IMR-90 (cell line): ENCODE measurements around the gene ZCCHC17. TPM values are rescaled to one million over a fixed set of nuclear protein-coding genes. Genes with fewer than 3 reads are reported as not detected.

Experiments
- ATAC-seq: fragments of 200-7000 bp; cut with Tn5 transposase; 2 replicates; pipeline ENCODE4 v1.9.1; 2020; ENCODE audit warnings: low read depth, mild to moderate bottlenecking, moderate library complexity
- BruUV-seq: library from RNA; stranded (reverse); fragments of 400-500 nt; replicated peaks from 2 replicates; lab custom pipeline; 2021; lab: Mats Ljungman, UMichigan
- CTCF ChIA-PET: fragments of 300-600 bp; formaldehyde crosslinking; extraction: SDS; loops from one replicate; lab custom pipeline; 2021; ENCODE audit warnings: antibody characterized with exemption; lab: Yijun Ruan, JAX
- POLR2A ChIA-PET: fragments of 300-600 bp; sonication (Branson Sonifier 250); formaldehyde crosslinking; loops from one replicate; lab custom pipeline; 2022; ENCODE audit warnings: antibody characterized with exemption; ENCODE audit not compliant: unreplicated experiment; lab: Charles Lee
- DNase-seq: peaks from one replicate; pipeline ENCODE4 v3.0.0; 2013
- H2AFZ ChIP-seq: replicated peaks from 2 replicates; pipeline ENCODE3; 2013; ENCODE audit warnings: low read length, mild to moderate bottlenecking; ENCODE audit not compliant: poor library complexity
- H2AK5ac ChIP-seq: 2 replicates; pipeline ENCODE4 v1.6.1; 2013; ENCODE audit warnings: low read depth, low read length, inconsistent platforms
- H2AK9ac ChIP-seq: replicated peaks from 2 replicates; pipeline ENCODE3; 2013; ENCODE audit warnings: mild to moderate bottlenecking, low read depth, low read length, moderate library complexity; ENCODE audit not compliant: poor library complexity
- H2BK120ac ChIP-seq: 2 replicates; pipeline ENCODE4 v1.6.1; 2013; ENCODE audit warnings: low read depth, low read length, inconsistent platforms
- H2BK15ac ChIP-seq: 3 replicates; pipeline ENCODE4 v1.6.1; 2013; ENCODE audit warnings: low read depth, low read length, inconsistent platforms
- H2BK20ac ChIP-seq: 2 replicates; pipeline ENCODE4 v1.6.1; 2013; ENCODE audit warnings: low read depth, mild to moderate bottlenecking, inconsistent platforms, low read length, moderate library complexity
- H2BK5ac ChIP-seq: 2 replicates; pipeline ENCODE4 v1.6.1; 2013; ENCODE audit warnings: mild to moderate bottlenecking, low read depth, low read length, inconsistent platforms; ENCODE audit not compliant: poor library complexity, severe bottlenecking
- H3K14ac ChIP-seq: replicated peaks from 2 replicates; pipeline ENCODE4 v1.6.1; 2013; ENCODE audit warnings: low read depth, low read length, inconsistent platforms
- H3K18ac ChIP-seq: 2 replicates; pipeline ENCODE4 v1.6.1; 2013; ENCODE audit warnings: low read depth, low read length, control low read depth
- H3K23ac ChIP-seq: 2 replicates; pipeline ENCODE4 v1.6.1; 2013; ENCODE audit warnings: low read depth, low read length, inconsistent platforms
- H3K27ac ChIP-seq: 2 replicates; pipeline ENCODE4 v1.5.1; 2013; ENCODE audit warnings: mild to moderate bottlenecking, control low read depth, low read length; ENCODE audit not compliant: insufficient read depth
- H3K27me3 ChIP-seq: 2 replicates; pipeline ENCODE4 v1.6.1; 2013; ENCODE audit warnings: low read length; ENCODE audit not compliant: control insufficient read depth, insufficient read depth
- H3K36me3 ChIP-seq: 2 replicates; pipeline ENCODE4 v1.6.1; 2013; ENCODE audit warnings: low read length, mixed read lengths; ENCODE audit not compliant: control insufficient read depth, insufficient read depth
- H3K4ac ChIP-seq: 2 replicates; pipeline ENCODE4 v1.6.1; 2013; ENCODE audit warnings: low read depth, low read length, inconsistent platforms
- H3K4me1 ChIP-seq: 2 replicates; pipeline ENCODE4 v1.6.1; 2013; ENCODE audit warnings: low read length, mixed read lengths; ENCODE audit not compliant: control insufficient read depth, insufficient read depth
- H3K4me2 ChIP-seq: 2 replicates; pipeline ENCODE4 v1.6.1; 2013; ENCODE audit warnings: low read depth, mild to moderate bottlenecking, control low read depth, low read length, moderate library complexity
- H3K4me3 ChIP-seq: 2 replicates; pipeline ENCODE4 v1.5.1; 2013; ENCODE audit warnings: low read depth, mild to moderate bottlenecking, control low read depth, low read length, moderate library complexity; ENCODE audit not compliant: insufficient read depth
- H3K56ac ChIP-seq: 2 replicates; pipeline ENCODE4 v1.6.1; 2013; ENCODE audit warnings: low read length, inconsistent platforms; ENCODE audit not compliant: insufficient read depth; ENCODE audit errors: extremely low read depth
- H3K79me1 ChIP-seq, 2 experiments: 2 replicates each; pipeline ENCODE4 v1.6.1; 2013; ENCODE audit warnings: low read length in 2 of 2, inconsistent platforms in 1 of 2, low read depth in 1 of 2
- H3K9ac ChIP-seq: 2 replicates; pipeline ENCODE4 v1.6.1; 2013; ENCODE audit warnings: low read depth, low read length, control low read depth
- H3K9me1 ChIP-seq: 2 replicates; pipeline ENCODE4 v1.6.1; 2013; ENCODE audit warnings: low read length, inconsistent platforms; ENCODE audit not compliant: insufficient read depth
- H3K9me3 ChIP-seq: 2 replicates; pipeline ENCODE4 v1.6.1; 2013; ENCODE audit warnings: low read length; ENCODE audit not compliant: control insufficient read depth, insufficient read depth
- H4K20me1 ChIP-seq: 2 replicates; pipeline ENCODE4 v1.6.1; 2013; ENCODE audit warnings: low read length, inconsistent platforms; ENCODE audit not compliant: insufficient read depth
- H4K5ac ChIP-seq: 2 replicates; pipeline ENCODE4 v1.6.1; 2013; ENCODE audit warnings: mild to moderate bottlenecking, low read depth, low read length, control low read depth
- H4K8ac ChIP-seq, 2 experiments: 2 replicates each; pipeline ENCODE4 v1.6.1; 2013; ENCODE audit warnings: low read depth in 2 of 2, low read length in 2 of 2, control low read depth in 1 of 2, inconsistent platforms in 1 of 2
- H4K91ac ChIP-seq: 2 replicates; pipeline ENCODE4 v1.6.1; 2013; ENCODE audit warnings: low read depth, low read length, inconsistent platforms; ENCODE audit not compliant: insufficient read depth
- BHLHE40 ChIP-seq: fragments of 150-350 bp; IDR thresholded peaks from 2 replicates; pipeline ENCODE4 v1.6.1; 2016; ENCODE audit warnings: mild to moderate bottlenecking, low read depth, low read length
- CEBPB ChIP-seq: IDR thresholded peaks from 2 replicates; pipeline ENCODE4 v1.6.1; 2012; ENCODE audit warnings: low read depth, low read length, improper control_type of control experiment
- CHD1 ChIP-seq: IDR thresholded peaks from 2 replicates; pipeline ENCODE4 v1.6.1; 2012; ENCODE audit warnings: low read depth, low read length, improper control_type of control experiment
- RAD21 ChIP-seq: IDR thresholded peaks from 2 replicates; pipeline ENCODE4 v1.6.1; 2012; ENCODE audit warnings: low read length, improper control_type of control experiment
- USF2 ChIP-seq: fragments of 150-350 bp; IDR thresholded peaks from 2 replicates; pipeline ENCODE4 v1.6.1; 2017; ENCODE audit warnings: mild to moderate bottlenecking, antibody characterized with exemption, low read length, low read depth
- WGBS, 2 experiments: methylation state at CpG; one replicate each; pipeline versions ENCODE4 v1.1.5 to v1.1.7; 2013; ENCODE audit warnings: missing lambda C conversion rate in 2 of 2; ENCODE audit not compliant: insufficient read length in 1 of 2; ENCODE audit errors: extremely low coverage in 2 of 2; 5-methylcytosine and 5-hydroxymethylcytosine counted together
- dilution Hi-C: fragments of 300-500 bp; cut with HindIII; formaldehyde crosslinking; loops from one replicate; pipeline ENCODE4 v1.14.3; 2018; ENCODE audit warnings: low sequenced_read_pairs; ENCODE audit not compliant: unreplicated experiment
- in situ Hi-C: fragments of 300-500 bp; cut with MboI; formaldehyde crosslinking; loops from 3 replicates; pipeline ENCODE4 v1.14.3; 2019; ENCODE audit warnings: low sequenced_read_pairs, inconsistent platforms, mixed read lengths
- intact Hi-C: fragments of 100-400 bp; cut with micrococcal nuclease; formaldehyde crosslinking; loops from 2 replicates; pipeline ENCODE4 v1.10.0; 2022
- polyA plus RNA-seq, 3 experiments: library from polyadenylated mRNA; depleted of rRNA; stranded (reverse); fragments of >200 nt; gene quantifications; 2 replicates each; pipeline ENCODE4 v1.2.3, GENCODE V29; 2012; ENCODE audit warnings: low replicate concordance in 1 of 3
- total RNA-seq: library from RNA; depleted of rRNA; stranded (reverse); fragments of >200 nt; gene quantifications from 2 replicates; pipeline ENCODE4 v1.2.3, GENCODE V29; 2012

Gene ZCCHC17
- total and polyA plus RNA-seq, 2 of the 4 experiments (the other 2 are of a cell fraction) = 48.4 to 48.9 TPM

- DNase-seq (peak; percentile 51), ATAC-seq (peak; percentile 22)
- peaks cover 12% of the 10 kb centered on the region for H3K4me1 ChIP-seq
- no TSS peak for BruUV-seq
- H3K79me1 ChIP-seq = peaks cover 0 to 2% of the 10 kb centered on the region in 2 experiments; a peak in 1 of 4 replicates
- H2BK15ac ChIP-seq = no peak overlapping the region; the same call in 2 of the 3 replicates
- H2AK9ac ChIP-seq = no peak overlapping the region
- H2BK5ac ChIP-seq = peak overlapping the region; percentile 69
- no peak overlapping the region for H4K5ac ChIP-seq
- H2BK120ac ChIP-seq = peak overlapping the region; percentile 58
- no peak overlapping the region for H3K23ac ChIP-seq
- H3K27ac ChIP-seq = no peak overlapping the region; the same call in 1 of the 2 replicates
- peak; percentile 96 for TF ChIP-seq CEBPB
- TF ChIP-seq RAD21 = no peak
- TF ChIP-seq BHLHE40 = peak; percentile 85
- TF ChIP-seq USF2 = no peak
- TF ChIP-seq CHD1 = no peak
- H3K9me1 ChIP-seq = peaks cover 10% of the 10 kb centered on the region
- no peak overlapping the region for H3K56ac ChIP-seq
- no peak overlapping the region for H4K91ac ChIP-seq
- H4K20me1 ChIP-seq = no peaks in the 10 kb centered on the region
- no peak overlapping the region for H3K9ac ChIP-seq
- no peak overlapping the region for H3K4me3 ChIP-seq
- intact Hi-C loops (no loop called here), dilution Hi-C loops (no loop called here), in situ Hi-C loops (no loop called here)
- H2AFZ ChIP-seq = no peak overlapping the region
- 0 out of 2 replicates have a peak overlapping the region, but pooled peaks have one; percentile 50 for H3K4ac ChIP-seq
- peak overlapping the region; percentile 39; the same call in 1 of the 2 replicates for H3K4me2 ChIP-seq
- CTCF ChIA-PET = interaction anchor here (1.1 kb wide), 1 partner anchor 148 kb away, joined by 5 read pairs; no protein-coding TSS in a partner anchor
- H3K27me3 ChIP-seq = no peaks in the 10 kb centered on the region
- POLR2A ChIA-PET = no interaction called here
- 27% methylated on average over 3 of the region's 3 CpGs; no CpG with 5 or more reads in 1 of the 2 experiments for WGBS, 2 experiments
- H3K9me3 ChIP-seq = no peaks in the 10 kb centered on the region
- H2BK20ac ChIP-seq = peak overlapping the region; percentile 32; the same call in 1 of the 2 replicates
- 0 out of 2 replicates have a peak overlapping the region, but pooled peaks have one; percentile 4 for H3K14ac ChIP-seq
- H2AK5ac ChIP-seq = no peak overlapping the region; the same call in 1 of the 2 replicates
- no peak overlapping the region for H4K8ac ChIP-seq
- H3K18ac ChIP-seq = peak overlapping the region; percentile 61; the same call in 1 of the 2 replicates
- no peaks in the 10 kb centered on the region for H3K36me3 ChIP-seq
Measured at GRCh38 chr1:31400393-31400792, 103.6 kb downstream of the ZCCHC17 start.
